LNCAP (cell line): ENCODE results near the gene LINGO1.

Experiments
- TF ChIP-seq, protein P1 (sequence below): fragments of 450-650 bp; IDR thresholded peaks from 2 replicates; pipeline ENCODE4 v1.5.1; 2017; ENCODE audit warnings: mild to moderate bottlenecking

Gene LINGO1

DNA sequence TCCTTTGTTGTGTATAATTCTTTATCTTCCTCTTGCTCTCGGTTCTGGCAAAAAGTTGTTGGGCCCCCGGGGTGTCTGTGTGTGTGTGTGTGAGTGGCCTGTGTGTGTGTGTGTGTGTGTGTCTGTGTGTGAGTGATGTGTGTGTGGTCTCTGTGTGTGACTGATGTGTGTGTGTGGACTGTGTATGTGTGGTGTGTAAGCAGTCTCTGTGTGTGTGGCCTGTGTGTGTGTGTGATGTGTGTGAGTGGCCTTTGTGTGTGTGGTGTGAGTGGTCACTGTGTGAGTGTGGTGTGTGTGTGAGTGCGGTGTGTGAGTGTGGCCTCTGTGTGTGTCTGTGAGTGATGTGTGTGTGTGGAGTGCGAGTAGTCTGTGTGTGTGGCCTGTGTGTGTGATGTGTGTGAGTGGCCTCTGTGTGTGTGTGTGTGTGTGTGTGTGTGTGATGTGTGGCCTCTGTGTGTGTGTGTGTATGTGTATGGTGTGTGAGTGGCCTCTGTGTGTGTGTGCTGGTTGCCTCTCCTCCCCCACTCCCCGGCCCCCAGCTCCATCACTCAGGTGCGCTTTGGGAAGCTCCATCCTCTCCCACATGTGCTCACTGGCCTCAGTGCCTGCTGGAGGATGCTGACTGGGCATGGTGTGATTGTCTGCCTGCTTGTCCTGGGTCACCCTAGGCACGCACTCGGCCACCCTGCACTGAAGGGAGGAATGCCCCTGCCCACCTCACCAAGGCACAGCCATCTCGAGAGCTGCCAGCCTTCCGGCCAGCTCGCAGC, 8.8 kb downstream of the LINGO1 start:
- TF ChIP-seq, protein P1, sequence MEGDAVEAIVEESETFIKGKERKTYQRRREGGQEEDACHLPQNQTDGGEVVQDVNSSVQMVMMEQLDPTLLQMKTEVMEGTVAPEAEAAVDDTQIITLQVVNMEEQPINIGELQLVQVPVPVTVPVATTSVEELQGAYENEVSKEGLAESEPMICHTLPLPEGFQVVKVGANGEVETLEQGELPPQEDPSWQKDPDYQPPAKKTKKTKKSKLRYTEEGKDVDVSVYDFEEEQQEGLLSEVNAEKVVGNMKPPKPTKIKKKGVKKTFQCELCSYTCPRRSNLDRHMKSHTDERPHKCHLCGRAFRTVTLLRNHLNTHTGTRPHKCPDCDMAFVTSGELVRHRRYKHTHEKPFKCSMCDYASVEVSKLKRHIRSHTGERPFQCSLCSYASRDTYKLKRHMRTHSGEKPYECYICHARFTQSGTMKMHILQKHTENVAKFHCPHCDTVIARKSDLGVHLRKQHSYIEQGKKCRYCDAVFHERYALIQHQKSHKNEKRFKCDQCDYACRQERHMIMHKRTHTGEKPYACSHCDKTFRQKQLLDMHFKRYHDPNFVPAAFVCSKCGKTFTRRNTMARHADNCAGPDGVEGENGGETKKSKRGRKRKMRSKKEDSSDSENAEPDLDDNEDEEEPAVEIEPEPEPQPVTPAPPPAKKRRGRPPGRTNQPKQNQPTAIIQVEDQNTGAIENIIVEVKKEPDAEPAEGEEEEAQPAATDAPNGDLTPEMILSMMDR: no peak

DNA sequence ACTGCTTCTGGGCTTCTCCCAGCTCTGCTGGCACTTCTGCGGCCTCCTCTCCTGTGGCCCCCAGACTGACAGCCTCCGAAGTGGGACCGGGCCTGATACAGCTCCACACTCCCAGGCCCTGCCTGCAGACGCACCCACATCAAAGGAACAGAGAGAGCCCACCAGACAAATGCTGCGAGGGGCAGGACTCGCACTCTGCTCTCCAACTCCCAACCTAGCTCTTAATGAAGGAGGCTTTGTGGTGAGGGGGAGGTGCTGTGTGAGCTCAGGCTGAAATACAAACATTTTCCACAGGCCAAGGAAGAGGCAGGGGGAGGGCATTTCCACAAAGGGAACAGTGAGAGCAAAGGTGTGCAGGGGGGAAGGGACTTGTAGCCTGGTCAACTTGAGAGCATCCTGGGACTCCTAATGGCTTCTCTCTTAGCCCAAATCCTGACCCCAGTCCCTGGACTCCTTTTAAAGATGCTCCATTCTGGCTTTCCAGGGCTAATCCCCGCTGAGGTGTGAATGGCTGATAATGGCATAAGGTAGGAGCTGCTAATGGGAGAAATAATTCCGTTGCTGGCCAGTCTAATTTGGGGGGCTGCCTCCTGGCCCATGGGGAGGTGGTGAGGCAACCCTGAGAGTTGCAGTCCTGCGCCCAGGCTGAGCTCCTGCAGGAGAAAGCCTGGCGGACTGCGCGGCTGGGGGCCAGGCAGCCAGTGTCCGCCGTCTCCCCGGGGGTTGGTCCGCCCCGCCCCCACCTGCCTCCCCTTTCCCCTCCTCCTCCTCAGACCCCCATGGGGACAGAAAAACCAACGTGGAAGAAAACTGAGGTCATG, 9.6 kb downstream of the LINGO1 start:
- TF ChIP-seq, protein P1: no peak

DNA sequence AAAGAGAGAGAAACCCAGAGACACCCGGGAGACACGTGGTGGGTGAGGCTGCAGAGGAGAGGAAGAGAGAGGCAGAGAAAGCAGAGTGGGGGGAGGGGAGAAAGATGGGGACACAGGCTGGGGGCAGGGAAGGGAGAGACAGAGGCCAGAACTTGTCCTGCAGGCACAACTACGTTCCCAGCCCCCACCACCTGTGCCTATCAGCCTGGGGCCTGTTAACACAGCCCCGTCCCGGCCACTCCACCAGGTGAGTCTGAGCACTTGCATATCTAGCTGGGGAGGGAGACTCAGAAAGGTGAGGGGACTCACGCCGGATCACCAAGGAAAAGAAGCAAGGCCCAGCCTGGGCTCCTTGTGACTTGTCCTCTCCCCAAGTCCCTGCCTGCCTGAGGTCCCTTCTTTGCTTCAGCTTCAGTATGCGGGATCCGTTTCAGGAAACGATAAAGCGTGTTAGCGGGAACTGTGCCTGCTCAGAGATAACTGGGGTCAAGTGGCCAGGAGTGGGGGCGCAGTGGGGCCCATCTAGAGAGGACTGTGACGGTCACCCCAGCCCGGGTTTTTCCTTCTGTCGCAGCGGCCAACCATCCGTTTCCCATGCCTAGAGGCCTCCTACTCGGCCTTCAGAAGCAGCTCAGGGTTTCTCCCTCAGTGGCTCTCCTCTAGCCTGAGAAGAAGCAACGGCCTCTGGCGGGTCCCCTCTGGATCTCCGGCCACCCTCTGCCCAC, 10.3 kb downstream of the LINGO1 start:
- TF ChIP-seq, protein P1: no peak

DNA sequence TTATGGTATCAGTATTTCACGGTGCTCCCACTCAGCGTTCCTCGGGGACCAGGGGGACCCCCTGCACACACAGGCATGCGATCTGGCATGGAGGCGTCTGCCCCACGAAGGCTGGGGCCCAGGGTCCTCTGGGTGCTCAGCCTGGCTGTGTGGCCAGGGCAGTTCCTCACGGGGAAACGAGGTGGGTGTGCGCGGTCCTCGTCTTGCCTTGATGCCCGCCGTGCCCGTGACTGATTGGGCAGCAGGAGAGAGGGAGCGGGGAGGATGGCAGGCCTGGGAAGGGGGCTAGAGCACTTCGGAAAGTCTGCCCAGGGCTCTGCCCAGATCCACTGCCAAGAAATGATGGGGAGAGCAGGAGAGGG, 10.9 kb downstream of the LINGO1 start:
- TF ChIP-seq, protein P1: no peak

DNA sequence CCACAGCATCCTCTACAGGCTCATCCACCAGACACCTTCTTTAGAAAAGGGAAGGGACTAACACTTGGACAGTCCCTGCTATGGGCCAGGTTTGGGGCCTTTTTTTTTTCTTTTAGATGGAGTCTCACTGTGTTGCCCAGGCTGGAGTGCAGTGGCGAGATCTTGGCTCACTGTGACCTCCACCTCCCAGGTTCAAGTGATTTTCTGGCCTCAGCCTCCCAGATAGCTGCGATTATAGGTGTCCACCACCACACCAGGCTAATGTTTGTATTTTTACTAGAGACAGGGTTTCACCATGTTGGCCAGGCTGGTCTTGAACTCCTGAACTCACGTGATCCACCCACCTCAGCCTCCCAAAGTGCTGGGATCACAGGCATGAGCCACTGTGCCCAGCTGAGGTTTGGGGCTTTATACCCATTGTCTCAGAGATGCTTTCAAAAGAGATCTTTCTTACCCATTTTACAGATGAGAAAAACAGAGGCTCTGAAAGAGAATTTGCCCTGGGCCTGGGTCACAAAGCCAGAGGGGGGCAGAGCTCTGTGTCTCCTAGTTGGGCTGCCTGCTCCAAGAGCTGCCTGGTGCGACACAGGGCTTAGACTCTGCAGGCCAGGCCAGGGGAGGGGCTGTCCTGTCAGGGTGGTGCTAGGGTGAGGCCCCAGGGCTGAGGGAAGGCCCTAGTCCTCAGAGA, 11.6 kb downstream of the LINGO1 start:
- TF ChIP-seq, protein P1: no peak

DNA sequence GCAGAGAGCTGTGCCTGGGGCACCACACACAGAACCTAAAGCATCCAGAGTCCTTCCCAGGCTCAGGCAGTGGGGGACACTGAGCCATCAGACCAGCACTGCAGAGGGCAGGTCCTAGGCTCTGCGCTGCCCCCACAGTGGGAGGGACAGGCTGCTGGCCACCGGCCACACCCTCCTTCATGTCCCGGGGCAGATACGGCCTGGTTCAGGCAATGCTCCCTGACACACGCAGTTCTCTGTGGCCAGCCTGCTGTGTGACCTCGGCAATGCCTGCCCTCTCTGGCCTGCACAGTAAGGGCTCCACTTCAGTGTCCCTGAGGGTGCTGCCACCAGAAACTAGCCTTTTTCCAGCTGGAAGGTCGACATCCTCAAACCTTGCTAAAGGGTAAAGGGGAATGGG, 12.4 kb downstream of the LINGO1 start:
- TF ChIP-seq, protein P1: no peak

DNA sequence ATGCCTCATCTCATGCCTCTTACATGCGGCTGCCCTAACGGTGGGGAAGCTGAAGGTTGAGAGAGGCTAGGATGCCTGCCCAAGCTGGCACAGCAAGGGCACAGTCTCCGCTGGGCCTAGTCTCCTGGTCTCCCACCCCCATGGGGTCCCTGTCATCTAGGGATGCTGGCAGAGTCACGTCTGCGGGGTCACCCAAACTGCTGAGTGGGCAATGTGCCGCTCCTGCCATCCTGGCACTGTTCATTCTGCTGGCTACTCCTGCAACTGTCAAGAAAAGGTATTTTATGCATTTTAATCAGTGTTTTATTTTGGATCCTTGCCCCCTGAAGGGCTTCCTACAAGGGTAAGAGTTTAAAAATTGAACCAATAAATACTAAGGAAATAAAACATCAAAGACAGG, 12.8 kb downstream of the LINGO1 start:
- TF ChIP-seq, protein P1: no peak
